ENCODE results near the gene ZFYVE16. TPM values are rescaled to one million over a fixed set of nuclear protein-coding genes. Genes with fewer than 3 reads are reported as not detected.

Gene ZFYVE16
- total and polyA plus RNA-seq, 2 of the 13 experiments (the other 11 are each of a cell fraction or from before 2014, with no cell fraction given): 9.3 to 33.3 TPM

DNA sequence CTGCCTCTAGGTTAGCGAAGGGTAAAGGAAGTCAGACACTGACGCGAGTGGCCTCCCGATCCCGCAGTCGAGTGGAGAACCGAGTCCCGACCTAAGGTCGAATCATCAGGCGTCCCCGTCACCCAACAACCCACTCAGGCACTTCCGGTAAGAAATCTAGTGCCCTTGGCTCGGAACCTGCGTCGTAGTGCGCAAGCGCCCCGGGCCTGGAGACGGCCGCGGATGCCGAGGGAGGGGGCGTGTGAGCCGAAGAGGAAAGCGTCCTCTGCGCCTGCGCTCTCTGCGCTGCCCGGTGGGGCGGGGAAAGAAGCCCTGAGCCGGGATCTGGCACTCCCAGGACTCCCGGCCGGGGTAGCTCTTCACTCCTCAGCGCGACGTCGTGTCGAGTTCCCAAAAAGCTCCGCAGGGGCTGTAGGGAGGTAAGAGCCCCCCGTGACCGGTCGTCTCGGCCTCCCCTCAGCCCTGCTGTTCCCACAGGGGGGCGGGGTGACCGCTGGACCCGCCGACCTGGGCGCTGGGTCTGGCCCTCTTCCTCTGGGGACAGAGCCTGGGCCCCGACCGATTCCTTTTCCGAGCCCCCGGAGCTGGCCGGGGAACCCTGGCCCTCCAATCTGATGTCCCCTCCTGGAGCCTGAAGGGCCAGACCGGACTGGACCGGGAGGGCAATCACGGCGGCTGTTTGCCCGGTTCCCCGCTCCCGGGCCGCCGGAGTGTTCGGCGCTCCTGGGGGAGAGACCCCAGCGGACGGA, at the start of gene ZFYVE16 (continued):
- TF ChIP-seq, protein P1, sequence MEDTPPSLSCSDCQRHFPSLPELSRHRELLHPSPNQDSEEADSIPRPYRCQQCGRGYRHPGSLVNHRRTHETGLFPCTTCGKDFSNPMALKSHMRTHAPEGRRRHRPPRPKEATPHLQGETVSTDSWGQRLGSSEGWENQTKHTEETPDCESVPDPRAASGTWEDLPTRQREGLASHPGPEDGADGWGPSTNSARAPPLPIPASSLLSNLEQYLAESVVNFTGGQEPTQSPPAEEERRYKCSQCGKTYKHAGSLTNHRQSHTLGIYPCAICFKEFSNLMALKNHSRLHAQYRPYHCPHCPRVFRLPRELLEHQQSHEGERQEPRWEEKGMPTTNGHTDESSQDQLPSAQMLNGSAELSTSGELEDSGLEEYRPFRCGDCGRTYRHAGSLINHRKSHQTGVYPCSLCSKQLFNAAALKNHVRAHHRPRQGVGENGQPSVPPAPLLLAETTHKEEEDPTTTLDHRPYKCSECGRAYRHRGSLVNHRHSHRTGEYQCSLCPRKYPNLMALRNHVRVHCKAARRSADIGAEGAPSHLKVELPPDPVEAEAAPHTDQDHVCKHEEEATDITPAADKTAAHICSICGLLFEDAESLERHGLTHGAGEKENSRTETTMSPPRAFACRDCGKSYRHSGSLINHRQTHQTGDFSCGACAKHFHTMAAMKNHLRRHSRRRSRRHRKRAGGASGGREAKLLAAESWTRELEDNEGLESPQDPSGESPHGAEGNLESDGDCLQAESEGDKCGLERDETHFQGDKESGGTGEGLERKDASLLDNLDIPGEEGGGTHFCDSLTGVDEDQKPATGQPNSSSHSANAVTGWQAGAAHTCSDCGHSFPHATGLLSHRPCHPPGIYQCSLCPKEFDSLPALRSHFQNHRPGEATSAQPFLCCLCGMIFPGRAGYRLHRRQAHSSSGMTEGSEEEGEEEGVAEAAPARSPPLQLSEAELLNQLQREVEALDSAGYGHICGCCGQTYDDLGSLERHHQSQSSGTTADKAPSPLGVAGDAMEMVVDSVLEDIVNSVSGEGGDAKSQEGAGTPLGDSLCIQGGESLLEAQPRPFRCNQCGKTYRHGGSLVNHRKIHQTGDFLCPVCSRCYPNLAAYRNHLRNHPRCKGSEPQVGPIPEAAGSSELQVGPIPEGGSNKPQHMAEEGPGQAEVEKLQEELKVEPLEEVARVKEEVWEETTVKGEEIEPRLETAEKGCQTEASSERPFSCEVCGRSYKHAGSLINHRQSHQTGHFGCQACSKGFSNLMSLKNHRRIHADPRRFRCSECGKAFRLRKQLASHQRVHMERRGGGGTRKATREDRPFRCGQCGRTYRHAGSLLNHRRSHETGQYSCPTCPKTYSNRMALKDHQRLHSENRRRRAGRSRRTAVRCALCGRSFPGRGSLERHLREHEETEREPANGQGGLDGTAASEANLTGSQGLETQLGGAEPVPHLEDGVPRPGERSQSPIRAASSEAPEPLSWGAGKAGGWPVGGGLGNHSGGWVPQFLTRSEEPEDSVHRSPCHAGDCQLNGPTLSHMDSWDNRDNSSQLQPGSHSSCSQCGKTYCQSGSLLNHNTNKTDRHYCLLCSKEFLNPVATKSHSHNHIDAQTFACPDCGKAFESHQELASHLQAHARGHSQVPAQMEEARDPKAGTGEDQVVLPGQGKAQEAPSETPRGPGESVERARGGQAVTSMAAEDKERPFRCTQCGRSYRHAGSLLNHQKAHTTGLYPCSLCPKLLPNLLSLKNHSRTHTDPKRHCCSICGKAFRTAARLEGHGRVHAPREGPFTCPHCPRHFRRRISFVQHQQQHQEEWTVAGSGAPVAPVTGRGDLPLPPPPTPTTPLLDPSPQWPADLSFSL (CRISPR knock-in tag; IDR thresholded peaks at IDR 0.05): no peak; the same call in 1 of the 2 replicates
- TF ChIP-seq, protein P2, sequence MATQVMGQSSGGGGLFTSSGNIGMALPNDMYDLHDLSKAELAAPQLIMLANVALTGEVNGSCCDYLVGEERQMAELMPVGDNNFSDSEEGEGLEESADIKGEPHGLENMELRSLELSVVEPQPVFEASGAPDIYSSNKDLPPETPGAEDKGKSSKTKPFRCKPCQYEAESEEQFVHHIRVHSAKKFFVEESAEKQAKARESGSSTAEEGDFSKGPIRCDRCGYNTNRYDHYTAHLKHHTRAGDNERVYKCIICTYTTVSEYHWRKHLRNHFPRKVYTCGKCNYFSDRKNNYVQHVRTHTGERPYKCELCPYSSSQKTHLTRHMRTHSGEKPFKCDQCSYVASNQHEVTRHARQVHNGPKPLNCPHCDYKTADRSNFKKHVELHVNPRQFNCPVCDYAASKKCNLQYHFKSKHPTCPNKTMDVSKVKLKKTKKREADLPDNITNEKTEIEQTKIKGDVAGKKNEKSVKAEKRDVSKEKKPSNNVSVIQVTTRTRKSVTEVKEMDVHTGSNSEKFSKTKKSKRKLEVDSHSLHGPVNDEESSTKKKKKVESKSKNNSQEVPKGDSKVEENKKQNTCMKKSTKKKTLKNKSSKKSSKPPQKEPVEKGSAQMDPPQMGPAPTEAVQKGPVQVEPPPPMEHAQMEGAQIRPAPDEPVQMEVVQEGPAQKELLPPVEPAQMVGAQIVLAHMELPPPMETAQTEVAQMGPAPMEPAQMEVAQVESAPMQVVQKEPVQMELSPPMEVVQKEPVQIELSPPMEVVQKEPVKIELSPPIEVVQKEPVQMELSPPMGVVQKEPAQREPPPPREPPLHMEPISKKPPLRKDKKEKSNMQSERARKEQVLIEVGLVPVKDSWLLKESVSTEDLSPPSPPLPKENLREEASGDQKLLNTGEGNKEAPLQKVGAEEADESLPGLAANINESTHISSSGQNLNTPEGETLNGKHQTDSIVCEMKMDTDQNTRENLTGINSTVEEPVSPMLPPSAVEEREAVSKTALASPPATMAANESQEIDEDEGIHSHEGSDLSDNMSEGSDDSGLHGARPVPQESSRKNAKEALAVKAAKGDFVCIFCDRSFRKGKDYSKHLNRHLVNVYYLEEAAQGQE (IDR thresholded peaks at IDR 0.05; ENCODE audit: borderline replicate concordance in 1 of 2, low read depth in 1 of 2, low read length in 2 of 2): no peak
- TF ChIP-seq SSRP1 (CRISPR knock-in tag; IDR thresholded peaks at IDR 0.05) (no peak), ZNF616 (CRISPR knock-in tag; IDR thresholded peaks at IDR 0.05; ENCODE audit: low read depth) (no peak), MAFG (CRISPR knock-in tag; IDR thresholded peaks at IDR 0.05) (no peak), NR2F2 (IDR thresholded peaks at IDR 0.05; ENCODE audit: borderline replicate concordance, low read depth) (no peak), ZNF260 (CRISPR knock-in tag; IDR thresholded peaks at IDR 0.05; ENCODE audit: borderline replicate concordance, low read depth) (no peak), MED8 (CRISPR knock-in tag; IDR thresholded peaks at IDR 0.05; ENCODE audit: insufficient replicate concordance) (no peak), GLI4 (CRISPR knock-in tag; IDR thresholded peaks at IDR 0.05; ENCODE audit: borderline replicate concordance) (peak; percentile 55; the same call in 1 of the 2 replicates), MBD4 (IDR thresholded peaks at IDR 0.05; ENCODE audit: borderline replicate concordance, low read length) (no peak)
- TF ChIP-seq, protein P3, sequence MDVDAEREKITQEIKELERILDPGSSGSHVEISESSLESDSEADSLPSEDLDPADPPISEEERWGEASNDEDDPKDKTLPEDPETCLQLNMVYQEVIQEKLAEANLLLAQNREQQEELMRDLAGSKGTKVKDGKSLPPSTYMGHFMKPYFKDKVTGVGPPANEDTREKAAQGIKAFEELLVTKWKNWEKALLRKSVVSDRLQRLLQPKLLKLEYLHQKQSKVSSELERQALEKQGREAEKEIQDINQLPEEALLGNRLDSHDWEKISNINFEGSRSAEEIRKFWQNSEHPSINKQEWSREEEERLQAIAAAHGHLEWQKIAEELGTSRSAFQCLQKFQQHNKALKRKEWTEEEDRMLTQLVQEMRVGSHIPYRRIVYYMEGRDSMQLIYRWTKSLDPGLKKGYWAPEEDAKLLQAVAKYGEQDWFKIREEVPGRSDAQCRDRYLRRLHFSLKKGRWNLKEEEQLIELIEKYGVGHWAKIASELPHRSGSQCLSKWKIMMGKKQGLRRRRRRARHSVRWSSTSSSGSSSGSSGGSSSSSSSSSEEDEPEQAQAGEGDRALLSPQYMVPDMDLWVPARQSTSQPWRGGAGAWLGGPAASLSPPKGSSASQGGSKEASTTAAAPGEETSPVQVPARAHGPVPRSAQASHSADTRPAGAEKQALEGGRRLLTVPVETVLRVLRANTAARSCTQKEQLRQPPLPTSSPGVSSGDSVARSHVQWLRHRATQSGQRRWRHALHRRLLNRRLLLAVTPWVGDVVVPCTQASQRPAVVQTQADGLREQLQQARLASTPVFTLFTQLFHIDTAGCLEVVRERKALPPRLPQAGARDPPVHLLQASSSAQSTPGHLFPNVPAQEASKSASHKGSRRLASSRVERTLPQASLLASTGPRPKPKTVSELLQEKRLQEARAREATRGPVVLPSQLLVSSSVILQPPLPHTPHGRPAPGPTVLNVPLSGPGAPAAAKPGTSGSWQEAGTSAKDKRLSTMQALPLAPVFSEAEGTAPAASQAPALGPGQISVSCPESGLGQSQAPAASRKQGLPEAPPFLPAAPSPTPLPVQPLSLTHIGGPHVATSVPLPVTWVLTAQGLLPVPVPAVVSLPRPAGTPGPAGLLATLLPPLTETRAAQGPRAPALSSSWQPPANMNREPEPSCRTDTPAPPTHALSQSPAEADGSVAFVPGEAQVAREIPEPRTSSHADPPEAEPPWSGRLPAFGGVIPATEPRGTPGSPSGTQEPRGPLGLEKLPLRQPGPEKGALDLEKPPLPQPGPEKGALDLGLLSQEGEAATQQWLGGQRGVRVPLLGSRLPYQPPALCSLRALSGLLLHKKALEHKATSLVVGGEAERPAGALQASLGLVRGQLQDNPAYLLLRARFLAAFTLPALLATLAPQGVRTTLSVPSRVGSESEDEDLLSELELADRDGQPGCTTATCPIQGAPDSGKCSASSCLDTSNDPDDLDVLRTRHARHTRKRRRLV (CRISPR knock-in tag; IDR thresholded peaks at IDR 0.05): no peak
